Measurements from ENCODE around the gene CDIPT.
"Not testable (repeated sequence)": the region's sequence is repeated elsewhere in the genome, so short reads cannot be mapped to it uniquely, and the experiment has no call there.

Gene CDIPT

GRCh38 chr16:29858149-29858849 is 4.7 kb downstream of the CDIPT start:
- FAIRE-seq: no peak

- no peak for FAIRE-seq
Observed at GRCh38 chr16:29857133-29857760, 5.8 kb downstream of the CDIPT start.

- FAIRE-seq: no peak
Observed at GRCh38 chr16:29854520-29855100, 8.4 kb downstream of the CDIPT start.

GRCh38 chr16:29852654-29853053 is 10.4 kb downstream of the CDIPT start:
- FAIRE-seq: no peak

GRCh38 chr16:29850998-29851397 is 12.0 kb downstream of the CDIPT start:
- no peak for FAIRE-seq

GRCh38 chr16:29849505-29849904 is 13.5 kb downstream of the CDIPT start:
- no peak for FAIRE-seq

- FAIRE-seq: no peak
Observed at GRCh38 chr16:29848420-29849297, 14.4 kb downstream of the CDIPT start.

GRCh38 chr16:29845656-29846055 is 17.4 kb downstream of the CDIPT start:
- FAIRE-seq: no peak

GRCh38 chr16:29844575-29845331 is 18.3 kb downstream of the CDIPT start:
- FAIRE-seq: no peak

- no peak for FAIRE-seq
Observed at GRCh38 chr16:29843931-29844330, 19.1 kb downstream of the CDIPT start.

GRCh38 chr16:29842732-29843346 is 20.2 kb downstream of the CDIPT start:
- no peak for FAIRE-seq

- no peak for FAIRE-seq
Observed at GRCh38 chr16:29841631-29842030, 21.4 kb downstream of the CDIPT start.

GRCh38 chr16:29840240-29840639 is 22.8 kb downstream of the CDIPT start:
- FAIRE-seq: no peak

- no peak for FAIRE-seq
Observed at GRCh38 chr16:29839822-29840221, 23.2 kb downstream of the CDIPT start.

- FAIRE-seq: no peak
Observed at GRCh38 chr16:29837841-29838240, 25.2 kb downstream of the CDIPT start.

GRCh38 chr16:29836623-29837022 is 26.4 kb downstream of the CDIPT start:
- no peak for FAIRE-seq

GRCh38 chr16:29835926-29836325 is 27.1 kb downstream of the CDIPT start:
- no peak for FAIRE-seq

GRCh38 chr16:29834079-29834478 is 28.9 kb downstream of the CDIPT start:
- no peak for FAIRE-seq

GRCh38 chr16:29833219-29833618 is 29.8 kb downstream of the CDIPT start:
- not testable (repeated sequence) for FAIRE-seq

- FAIRE-seq: no peak
Observed at GRCh38 chr16:29831490-29831889, 31.5 kb downstream of the CDIPT start.

GRCh38 chr16:29830774-29831173 is 32.3 kb downstream of the CDIPT start:
- FAIRE-seq: no peak

GRCh38 chr16:29826342-29826695 is 36.7 kb downstream of the CDIPT start:
- no peak for FAIRE-seq
